Measurements from ENCODE around the gene ZEB2.
"Not testable (repeated sequence)": the region's sequence is repeated elsewhere in the genome, so short reads cannot be mapped to it uniquely, and the experiment has no call there.

ZEB2 gene

DNA sequence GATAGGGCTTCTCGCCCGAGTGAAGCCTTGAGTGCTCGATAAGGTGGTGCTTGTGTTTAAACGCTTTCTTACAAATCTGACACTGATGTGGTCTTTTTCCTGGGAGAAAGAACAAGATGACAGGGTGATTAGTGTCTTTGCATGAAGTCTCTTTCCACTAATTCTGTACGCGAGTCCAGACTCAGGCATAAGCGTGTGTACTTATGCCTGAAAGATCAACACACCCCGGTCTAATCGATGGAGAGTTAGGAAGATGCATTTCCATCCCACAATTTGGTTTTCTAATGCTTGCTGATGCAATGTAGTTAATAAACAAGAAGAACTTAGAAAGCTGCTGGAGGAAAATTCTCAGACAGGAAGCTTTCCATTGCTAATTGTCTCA lies 130.0 kb downstream of the ZEB2 start:
- DNase-seq (ENCODE audit: low read depth in 4 of 4, low spot score in 1 of 4), result no peak

DNA sequence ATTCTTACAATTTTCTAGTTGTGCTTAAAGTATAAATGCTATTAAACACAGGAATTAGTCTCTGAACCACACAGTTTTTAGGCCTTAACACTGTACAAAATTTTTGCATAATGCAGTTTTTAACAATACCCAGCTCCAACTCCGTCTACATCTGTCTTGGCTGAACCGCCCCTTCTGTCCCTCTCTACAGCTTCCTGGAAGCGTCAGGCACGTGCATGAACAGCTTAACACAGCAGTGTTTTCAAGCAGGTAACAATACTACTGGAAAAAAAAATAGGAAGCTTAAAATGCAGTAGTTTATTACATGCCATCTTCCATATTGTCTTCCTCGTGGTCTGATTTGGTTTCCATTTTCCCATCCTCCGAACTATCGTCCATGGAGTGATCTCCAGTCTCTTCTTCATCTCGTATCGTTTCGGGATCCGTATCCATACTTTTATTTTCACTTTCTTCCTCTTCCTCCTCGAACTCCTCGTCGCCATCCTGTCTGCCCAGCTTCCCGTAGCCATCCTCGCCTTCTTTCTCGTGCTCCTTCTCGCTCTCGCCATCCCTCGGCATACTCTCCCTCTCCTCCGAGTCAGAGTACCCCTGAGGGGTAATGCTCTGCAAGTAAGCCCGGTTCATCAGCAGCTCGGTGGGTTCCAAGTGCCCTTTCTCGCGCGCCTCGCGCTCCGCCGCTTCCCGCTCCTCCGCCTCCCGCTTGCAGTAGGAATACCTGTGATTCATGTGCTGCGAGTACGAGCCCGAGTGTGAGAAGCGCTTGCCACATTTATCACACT lies 130.6 kb downstream of the ZEB2 start:
- DNase-seq (ENCODE audit: low read depth in 4 of 4, low spot score in 1 of 4), result no peak

DNA sequence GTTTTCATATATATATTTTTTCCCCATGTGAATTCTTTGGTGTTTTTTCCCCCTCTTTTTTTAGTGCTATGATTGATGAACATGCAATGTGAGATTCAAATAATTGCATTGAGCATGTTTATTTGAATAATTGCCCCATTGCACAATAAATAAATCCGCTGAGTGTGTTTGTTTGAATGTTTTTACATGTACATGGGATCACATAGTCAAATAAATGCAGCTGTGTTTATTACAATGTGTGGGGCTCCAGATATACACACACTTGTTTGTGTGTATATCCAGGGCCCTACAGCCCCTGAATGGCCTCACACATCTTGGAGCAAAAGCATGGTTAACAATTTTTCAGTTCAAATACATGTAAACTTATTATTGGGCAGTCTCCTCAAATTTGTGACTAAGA lies 134.5 kb downstream of the ZEB2 start:
- DNase-seq (ENCODE audit: low read depth in 4 of 4, low spot score in 1 of 4), result no peak

DNA sequence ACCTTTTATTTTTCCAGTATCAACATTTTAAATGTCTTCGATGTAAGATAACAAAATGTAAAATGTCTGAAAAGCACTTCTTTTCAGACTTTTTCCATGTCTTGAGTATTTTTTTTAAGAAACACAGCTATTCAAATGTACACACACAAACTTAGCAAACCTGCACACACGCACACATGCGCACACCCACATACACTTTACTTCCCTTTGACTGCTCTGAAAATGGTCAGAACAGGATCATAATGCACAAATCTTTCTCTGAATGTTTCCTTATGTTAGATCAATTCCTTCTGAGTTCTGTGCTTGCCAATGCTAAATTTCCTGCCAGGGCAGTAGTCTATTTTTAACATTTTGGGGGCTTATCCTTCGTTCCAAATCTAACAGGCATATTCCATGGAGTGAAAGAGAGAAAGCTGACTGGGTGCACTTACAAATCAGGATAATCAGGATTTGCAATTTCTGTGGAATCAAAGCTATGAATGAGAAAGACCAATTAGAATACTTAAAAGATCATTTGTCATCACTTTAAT lies 136.3 kb downstream of the ZEB2 start:
- DNase-seq (ENCODE audit: low read depth in 4 of 4, low spot score in 1 of 4), result no peak

DNA sequence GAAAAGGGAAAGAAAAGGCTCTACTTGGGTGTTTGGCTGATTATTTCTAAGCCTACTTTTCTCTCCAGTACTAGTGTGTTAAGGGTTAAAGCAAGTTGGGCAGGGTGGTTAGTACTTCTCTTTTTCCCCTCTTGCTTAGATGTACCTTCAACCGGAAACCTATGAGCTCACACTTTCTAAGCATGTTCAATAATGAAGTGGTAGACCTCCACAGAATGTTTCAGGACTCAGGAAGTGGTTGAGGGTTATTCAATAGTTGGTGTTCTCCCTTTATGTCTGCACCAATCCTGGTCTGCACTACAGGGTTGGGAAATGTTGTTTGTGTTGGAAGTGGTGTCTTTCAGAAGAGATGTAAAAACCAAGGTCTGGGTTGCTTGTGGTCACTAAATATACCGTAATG lies 137.1 kb downstream of the ZEB2 start:
- no peak for DNase-seq (ENCODE audit: low read depth in 4 of 4, low spot score in 1 of 4)

DNA sequence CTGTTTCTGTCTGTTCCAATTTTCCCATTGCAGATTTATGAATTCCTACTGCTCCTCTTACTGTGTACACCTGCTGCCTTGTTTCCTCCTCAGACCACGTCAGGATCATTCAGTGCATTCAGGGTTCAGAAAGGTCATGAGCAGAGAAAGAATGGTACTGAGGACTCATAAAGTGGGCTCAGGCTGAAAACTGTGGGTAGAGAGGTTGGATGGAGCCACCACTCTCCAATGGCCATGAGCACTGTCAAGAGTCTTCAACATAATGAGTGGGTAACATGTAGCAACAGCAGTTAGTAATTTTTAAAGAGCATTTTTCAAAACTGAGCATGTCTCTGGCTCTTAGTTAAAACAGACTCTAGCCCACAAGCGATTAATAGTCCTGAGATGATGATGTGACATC lies 138.2 kb downstream of the ZEB2 start:
- no peak for DNase-seq (ENCODE audit: low read depth in 4 of 4, low spot score in 1 of 4)

DNA sequence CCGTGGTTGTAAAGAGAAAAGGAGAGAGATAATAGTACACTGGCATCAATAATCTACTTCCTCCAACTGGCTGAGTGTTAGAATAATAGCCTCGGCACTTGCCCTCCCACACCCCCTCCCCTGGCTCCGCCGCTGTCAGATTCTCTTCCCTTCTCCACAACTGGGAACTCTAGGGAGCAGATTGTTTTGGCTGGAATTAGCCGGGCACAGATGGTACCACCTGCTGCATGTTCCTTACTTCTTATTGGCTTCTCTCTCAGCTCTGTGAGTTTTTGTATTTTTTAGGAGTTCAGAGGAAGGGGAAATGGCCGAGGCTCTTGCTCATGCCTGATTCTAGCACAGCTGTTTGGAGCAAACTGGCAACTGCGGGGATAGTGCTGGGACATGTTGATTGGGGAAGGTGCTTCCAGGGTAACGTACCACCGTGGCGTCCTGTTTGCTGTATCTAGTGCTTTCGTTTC lies 140.0 kb downstream of the ZEB2 start:
- DNase-seq (ENCODE audit: low read depth in 4 of 4, low spot score in 1 of 4), result no peak

DNA sequence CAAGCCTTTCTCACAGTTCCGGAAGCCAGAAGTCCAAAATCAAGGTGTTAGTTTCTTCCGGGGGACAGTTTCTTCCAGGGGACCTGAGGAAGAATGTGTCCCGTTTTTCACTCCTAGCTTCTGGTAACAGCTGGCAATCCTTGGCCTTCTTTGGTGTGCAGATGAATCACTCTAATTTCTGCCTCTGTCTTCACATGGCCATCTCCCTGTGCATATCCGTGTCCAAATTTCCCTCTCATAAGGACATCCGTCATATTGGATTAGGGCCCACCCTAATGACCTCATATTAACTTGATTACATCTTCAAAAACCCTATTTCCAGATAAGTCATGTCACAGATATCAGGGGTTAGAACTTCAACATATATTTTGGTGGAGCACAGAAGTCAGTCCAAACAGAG lies 141.4 kb downstream of the ZEB2 start:
- DNase-seq (ENCODE audit: low read depth in 4 of 4, low spot score in 1 of 4), result no peak

DNA sequence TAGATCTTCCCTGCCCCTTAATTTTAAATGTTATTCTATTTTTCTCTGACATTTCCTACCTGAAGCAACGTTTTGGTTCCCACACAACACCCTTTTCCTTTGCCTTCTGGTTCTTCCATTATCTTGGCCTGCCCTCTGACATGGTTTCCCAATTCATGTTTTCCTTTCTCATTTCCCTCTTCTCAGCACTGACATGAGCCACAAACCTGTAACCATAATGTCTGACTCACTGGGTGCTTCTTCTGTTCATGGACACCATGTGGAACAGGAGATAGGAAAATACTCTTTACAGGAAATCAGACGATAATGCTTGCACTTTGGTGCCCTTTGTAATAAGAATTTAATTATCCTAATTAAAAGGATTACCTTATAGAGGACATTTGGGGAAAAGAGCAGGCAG lies 142.0 kb downstream of the ZEB2 start:
- no peak for DNase-seq (ENCODE audit: low read depth in 4 of 4, low spot score in 1 of 4)

DNA sequence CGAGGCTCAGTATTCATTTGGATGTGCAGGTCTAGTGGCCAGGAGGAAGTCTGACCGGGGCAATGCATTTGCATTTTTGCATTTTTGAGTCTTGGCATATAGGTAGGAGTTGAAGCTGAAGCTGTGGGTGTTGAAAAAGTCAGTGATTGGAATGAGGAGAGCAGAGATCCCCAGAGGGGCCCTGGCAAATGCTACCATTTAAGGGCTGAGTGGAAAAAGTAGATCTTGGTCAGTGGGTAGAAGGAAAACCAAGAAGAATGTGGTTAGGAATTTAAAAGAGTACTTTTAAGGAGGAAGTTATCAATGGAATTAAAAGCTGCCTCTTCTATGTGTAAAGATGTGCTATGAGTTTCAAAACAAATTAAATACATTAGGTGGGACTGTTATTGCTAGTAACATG lies 143.0 kb downstream of the ZEB2 start:
- no peak for DNase-seq (ENCODE audit: low read depth in 4 of 4, low spot score in 1 of 4)

DNA sequence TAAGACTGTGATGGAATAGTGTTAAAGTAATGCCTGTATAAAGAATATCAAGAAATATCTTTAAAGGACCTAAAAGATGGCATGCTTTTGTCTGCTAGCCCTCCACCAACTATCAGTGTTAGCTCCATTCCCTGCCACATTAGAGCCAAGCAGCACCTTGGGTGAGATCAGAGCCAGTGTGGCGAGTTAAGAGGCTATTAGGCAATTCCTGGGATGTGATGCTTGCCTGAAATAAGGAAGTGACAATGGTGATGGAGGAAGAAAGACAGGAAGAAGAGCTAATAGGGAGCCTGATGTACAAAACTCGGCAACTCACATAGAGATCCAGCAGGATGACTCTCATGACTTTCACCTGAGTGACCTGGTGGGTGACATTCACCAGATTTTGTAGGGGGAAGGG lies 143.5 kb downstream of the ZEB2 start:
- no peak for DNase-seq (ENCODE audit: low read depth in 4 of 4, low spot score in 1 of 4)

DNA sequence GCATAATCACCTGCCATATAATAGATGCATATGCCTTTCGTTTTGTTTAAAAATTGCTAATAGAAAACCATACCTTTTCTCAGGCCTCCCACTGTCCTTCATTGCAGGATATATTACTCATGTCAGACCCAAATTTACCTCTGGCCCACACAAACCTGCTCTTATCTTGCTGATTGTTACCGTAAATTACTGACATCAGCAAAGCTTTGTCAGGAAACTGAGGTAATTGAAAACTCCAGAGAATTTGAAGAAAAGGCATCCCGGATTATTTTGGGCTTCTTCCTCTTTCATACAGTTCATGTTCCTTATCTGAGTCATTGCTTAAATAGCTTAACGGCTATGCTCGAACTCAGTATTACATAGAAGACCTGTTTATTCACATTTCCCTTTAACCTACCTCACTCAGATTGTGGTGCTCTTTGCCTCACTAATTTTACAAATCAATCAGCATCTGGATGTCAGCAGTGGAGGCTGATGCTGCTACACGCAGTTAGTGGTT lies 145.7 kb downstream of the ZEB2 start:
- no peak for DNase-seq (ENCODE audit: low read depth in 4 of 4, low spot score in 1 of 4)

DNA sequence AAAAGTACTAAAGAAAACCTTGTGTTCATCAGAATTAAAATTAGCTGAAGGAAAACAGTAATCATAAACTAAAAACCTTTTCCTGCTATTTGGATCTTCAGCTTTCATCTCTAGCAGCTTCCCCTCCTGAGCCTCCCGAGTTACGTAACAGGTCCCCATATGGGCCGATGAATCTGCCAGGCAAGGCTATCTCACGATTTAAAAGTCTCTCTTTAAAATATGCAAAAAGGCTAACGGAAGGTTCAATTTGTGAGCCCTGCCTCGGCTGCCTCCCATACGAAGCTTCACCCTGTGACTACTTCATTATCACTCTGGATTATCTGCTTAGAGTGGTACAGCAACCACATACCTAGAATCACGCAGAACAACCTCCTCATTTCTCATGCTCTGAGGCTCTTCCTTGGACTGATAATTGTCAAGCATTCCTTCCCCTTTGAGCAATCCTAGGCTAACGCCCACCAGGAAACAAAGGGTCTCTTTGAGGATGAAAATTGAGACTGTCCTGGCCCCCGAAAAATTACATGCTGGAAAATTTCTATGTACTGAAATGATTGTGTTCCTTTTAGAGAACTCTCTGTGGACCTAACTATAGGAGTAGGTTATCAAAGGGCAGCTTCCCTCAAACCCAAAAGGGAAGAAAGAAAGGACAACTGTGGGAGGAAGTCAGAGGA lies 147.4 kb downstream of the ZEB2 start:
- DNase-seq (ENCODE audit: low read depth in 4 of 4, low spot score in 1 of 4), result no peak

DNA sequence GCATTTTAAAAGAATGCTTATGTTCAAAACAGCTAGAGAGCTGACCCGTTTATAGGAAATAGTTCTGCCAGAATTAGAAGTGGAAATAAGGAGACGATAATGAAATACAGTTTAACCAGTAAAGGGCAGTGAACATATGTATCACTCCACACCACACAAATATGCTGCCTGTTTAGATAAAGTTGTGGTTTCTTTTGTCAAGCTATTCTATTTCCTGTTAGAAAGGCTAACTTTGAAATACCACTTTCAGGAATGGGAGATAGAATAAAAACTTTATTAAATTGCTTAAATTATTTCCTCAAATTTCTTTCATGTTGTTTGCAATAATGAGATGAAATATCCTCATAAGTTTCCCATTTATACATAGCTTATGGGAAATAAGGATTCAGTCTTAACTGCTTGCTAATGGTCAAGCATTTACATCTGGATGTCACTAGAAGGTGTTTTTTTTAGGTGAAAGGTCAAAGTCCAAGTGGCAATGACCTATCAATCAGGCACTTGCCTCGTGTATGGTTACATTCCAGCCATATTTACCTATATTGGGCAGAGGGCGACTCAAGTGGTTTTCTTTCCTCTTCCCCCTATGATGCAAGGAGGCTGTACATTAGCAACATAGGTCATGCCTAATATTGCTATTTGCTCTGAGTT lies 148.9 kb downstream of the ZEB2 start:
- DNase-seq (ENCODE audit: low read depth in 4 of 4, low spot score in 1 of 4), result no peak

DNA sequence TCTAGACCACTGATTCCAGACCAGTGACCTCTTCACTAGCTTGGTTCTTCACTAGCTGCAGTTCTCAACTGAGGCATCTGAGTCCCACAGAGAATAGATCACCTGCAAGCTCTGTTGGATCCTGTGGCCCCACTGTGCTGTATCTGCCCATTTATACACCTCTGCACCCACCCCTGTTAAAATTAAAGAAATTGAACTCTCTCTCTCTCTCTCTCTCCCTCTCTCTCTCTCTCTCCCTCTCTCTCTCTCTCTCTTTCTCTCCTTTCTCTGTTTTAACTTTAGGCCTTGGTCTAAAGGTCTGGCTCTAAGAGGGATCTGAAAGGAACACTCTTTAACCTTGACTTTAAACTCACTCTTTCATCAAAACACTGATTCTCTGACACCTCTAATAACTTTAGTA lies 150.5 kb downstream of the ZEB2 start:
- no peak for DNase-seq (ENCODE audit: low read depth in 4 of 4, low spot score in 1 of 4)

DNA sequence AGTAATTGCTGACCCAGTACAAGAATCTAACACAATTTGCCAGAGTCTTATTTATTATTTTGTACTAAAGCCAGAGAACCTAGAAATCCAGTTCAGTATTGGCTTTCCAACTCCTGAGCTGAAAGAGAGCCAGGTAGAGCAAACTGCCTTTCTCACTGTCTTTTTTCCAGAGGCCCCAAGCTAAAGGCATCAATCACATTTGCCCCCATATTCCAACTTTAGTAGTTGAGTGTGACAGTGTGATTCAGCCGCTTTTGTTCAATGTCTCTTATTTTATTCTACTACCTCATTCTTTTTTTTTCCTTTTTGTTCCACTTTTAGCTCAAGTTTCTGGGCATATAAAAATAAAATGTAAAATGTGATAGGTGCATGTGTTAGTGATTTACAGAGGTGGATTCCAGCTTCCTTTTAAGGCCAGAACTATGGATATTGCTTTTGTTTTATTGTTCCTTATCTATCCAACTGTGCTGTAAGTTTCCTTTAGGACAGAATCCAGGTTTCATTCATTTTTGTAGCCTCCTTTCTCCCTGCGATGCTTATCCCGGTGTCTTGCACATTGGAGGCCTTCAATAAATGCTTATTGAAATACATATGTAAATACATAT lies 153.0 kb downstream of the ZEB2 start:
- no peak for DNase-seq (ENCODE audit: low read depth in 4 of 4, low spot score in 1 of 4)

DNA sequence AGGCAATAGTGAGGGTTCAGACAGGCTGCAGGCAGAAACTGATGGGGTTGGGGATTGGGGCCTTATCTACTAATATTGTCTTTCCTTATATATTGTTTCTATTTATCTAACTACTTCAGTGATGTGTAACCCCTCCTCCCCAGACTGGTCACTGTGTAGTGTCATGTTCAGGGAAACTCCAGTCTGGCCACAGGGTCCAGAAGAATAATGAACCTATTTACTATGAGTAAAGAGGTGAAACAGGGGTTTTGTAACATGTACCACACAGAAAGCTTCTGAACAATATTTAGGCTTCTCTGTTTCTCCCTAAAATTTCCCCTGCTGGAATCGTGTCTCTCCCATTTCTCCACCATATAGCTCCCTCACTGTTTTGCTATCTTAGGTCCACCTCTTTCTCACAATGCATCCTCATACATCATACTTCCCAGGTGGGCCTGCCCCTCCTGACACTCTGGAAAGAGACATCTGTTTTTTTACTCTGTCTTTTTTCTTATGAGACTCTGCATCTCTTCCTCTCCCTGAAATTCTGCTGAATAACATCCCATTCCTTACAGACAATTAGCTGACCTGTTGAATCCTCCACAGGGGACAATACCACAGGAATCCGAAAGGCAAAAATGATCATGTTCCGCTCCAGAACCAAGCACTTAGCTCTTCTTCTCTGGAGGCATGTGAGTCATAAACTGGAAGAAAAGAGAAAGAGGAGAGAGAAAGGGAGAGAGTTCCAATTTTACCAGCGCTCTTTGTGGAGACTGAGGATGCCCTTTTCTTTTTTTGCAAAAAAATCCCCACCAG lies 154.8 kb downstream of the ZEB2 start:
- no peak for DNase-seq (ENCODE audit: low read depth in 4 of 4, low spot score in 1 of 4)

DNA sequence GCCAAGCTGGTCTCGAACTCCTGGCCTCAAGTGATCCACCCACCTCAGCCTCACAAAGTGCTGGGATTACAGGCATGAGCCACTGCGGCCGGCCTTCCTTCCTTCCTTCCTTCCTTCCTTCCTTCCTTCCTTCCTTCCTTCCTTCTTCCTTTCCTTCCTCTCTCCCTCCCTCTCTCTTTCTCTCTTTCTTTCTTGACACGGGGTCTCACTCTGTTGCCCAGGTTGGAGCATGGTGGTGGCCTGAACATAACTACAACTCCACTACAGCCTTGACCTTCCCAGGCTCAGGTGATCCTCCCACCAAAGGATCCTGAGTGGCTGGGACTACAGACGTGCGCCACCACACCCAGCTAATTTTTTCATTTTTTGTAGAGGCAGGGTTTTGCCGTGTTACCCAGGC lies 155.7 kb downstream of the ZEB2 start:
- DNase-seq (ENCODE audit: low read depth in 4 of 4, low spot score in 1 of 4), result not testable (repeated sequence)

DNA sequence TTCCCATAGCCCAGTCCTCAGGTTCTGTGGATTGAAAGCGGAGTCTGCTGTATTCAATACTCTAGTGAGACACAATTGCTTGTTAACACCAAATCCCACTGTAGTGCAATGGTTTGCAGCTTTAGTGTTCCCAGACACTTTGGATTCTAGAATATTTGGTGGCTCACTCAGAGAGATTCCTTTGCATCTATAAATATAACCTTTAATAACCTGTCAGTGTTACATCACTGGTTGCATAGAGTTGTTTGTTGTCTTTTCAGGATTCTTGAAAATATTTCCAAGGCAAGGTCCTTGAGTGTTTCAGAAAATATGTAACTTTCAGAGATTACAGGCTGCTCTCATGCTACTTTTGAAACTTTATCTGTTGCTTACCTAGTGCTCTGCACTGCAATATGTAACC lies 157.5 kb downstream of the ZEB2 start:
- no peak for DNase-seq (ENCODE audit: low read depth in 4 of 4, low spot score in 1 of 4)

DNA sequence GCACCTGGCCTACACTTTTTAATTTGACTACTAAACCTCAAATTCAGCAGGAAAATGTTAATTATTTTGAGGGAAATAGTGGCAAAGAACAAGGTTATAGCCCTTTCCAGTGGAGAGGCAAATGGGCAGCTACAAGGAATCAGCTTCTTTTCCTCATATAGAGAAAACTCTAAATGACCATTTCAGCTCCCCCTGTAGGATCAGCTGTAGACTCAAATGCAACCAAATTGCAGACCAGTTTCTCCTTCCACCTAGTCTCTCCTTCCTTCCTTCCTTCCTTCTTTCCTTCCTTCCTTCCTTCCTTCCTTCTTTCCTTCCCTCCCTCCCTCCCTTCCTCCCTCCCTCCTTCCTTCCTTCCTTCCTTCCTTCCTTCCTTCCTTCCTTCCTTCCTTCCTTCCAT lies 158.2 kb downstream of the ZEB2 start:
- DNase-seq (ENCODE audit: low read depth in 4 of 4, low spot score in 1 of 4), result no peak

DNA sequence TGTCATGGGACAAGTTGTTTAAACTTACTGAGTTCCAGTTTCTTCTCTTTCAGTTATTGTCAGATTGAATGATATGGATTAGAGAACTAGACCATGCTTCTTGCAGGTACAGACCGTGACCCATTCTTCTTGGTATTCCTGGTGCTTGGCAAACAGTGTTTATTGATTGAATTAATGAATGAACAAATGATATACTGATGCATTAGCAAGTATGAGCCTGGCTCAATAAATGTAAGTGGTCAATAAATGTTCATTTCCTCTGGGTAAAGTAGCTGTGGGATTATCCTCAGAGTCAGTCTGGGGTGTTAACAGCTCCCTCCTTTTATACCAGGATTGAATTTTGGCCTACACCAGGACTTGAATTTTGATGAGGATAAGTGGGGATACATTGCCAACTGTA lies 160.2 kb downstream of the ZEB2 start:
- DNase-seq (ENCODE audit: low read depth in 4 of 4, low spot score in 1 of 4), result no peak
